Stimulated activated naive CD8-positive, alpha-beta T cell treated with anti-CD3 and anti-CD28 coated beads, Interleukin-15, amount 100 ng/mL, for 72 hours (primary cell): ENCODE measurements around the gene EGR2.

Source experiments
- ATAC-seq: fragments of 150-1000 bp; cut with Tn5 transposase; 2 replicates; pipeline ENCODE4 v1.10.0; 2021; ENCODE audit warnings: mild to moderate bottlenecking, moderate library complexity
- DNase-seq, 2 donors: peaks; one replicate each; pipeline ENCODE4 v3.0.0; 2021 to 2022
- H3K27ac Mint-ChIP-seq, 2 donors: one replicate each; pipeline ENCODE4 v1.8.0; 2022; ENCODE audit warnings: mild to moderate bottlenecking in 2 of 2, mixed read lengths in 2 of 2, moderate library complexity in 2 of 2
- H3K27me3 Mint-ChIP-seq: one replicate; pipeline ENCODE4 v1.8.0; 2022; ENCODE audit warnings: mixed read lengths
- H3K4me1 Mint-ChIP-seq: one replicate; pipeline ENCODE4 v1.8.0; 2022; ENCODE audit warnings: mild to moderate bottlenecking, mixed read lengths
- H3K4me3 Mint-ChIP-seq, 2 donors: one replicate each; pipeline ENCODE4 v1.8.0; 2022; ENCODE audit warnings: mild to moderate bottlenecking in 2 of 2, mixed read lengths in 2 of 2, moderate library complexity in 1 of 2
- H3K9me3 Mint-ChIP-seq, 2 donors: one replicate each; pipeline ENCODE4 v1.8.0; 2022; ENCODE audit warnings: mixed read lengths in 2 of 2

The EGR2 gene

DNA sequence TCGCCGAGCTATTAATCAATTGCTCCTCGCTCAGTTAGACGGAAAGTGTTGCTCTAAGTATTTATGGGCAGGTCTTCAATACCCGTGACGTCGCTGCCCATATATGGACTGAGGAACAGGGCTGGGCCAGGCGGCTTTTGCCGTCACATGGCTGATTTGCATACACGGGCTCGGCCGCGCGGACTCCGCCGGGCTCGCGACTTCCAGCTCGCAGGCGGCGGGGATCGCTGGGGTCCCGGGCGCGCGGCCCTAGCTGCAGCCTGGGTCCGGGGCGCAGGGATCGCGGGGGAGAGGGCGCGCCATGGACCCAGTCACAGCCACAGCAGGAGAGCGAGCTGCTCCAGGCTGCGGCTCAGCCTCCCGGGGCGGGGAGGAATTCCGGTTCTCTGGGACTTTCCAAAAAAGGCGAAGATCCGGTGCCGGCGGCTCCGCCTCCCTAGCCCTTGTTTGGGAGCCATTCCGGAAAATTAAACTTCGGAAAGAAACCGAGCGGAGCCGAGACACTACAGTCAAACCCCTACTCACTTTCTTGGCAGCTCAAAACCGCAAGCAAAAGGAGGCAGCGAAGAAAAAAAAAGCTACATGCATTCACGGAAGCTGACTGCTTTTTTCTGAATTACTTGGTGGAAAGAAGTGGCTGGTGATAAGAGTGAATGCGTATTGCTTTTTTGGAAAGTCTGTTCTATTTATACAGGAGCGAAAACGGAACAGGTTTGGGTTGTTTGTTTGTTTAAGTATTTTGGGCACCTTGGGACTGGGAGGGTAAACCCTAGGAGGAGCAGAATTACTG, at the start of gene EGR2:
EGR2 (minus strand) TSS at position 36 of the 790 bp plus-strand sequence. CDS start 337 bp downstream, outside the sequence.
- Mint-ChIP-seq H3K27me3 (peaks cover 32% of the 10 kb centered on the region), H3K4me1 (peaks cover 68% of the 10 kb centered on the region), H3K27ac (peak within 1 kb of the TSS; percentile 97 to 98), H3K4me3 (peak within 1 kb of the TSS; percentile 91 to 94), H3K9me3 (no peaks in the 10 kb centered on the region)
- ATAC-seq (peak; percentile 78), DNase-seq (peak; percentile 95 to 96)

DNA sequence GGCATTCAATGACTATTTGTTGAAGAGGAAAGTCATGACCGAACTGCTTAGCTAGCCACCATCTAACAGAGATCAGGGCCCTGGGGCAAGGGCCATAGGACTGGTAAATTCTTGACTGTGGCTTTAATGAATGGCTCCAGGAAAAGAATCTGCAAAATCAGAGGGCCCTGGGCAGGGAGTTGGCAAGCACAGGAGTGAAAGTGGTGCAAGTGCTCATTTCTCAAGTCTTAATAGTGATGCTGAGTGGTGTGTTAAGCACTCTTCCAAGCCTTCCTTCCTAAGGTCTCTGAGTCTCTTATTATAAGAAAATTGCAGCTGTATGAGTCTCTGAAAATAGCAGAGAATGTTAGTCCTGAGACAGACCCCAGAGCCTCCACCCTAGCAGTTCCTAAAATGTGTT, 46.3 kb upstream of the EGR2 start:
- H3K4me1 Mint-ChIP-seq, result peaks cover 7% of the 10 kb centered on the region
- no peak for ATAC-seq

DNA sequence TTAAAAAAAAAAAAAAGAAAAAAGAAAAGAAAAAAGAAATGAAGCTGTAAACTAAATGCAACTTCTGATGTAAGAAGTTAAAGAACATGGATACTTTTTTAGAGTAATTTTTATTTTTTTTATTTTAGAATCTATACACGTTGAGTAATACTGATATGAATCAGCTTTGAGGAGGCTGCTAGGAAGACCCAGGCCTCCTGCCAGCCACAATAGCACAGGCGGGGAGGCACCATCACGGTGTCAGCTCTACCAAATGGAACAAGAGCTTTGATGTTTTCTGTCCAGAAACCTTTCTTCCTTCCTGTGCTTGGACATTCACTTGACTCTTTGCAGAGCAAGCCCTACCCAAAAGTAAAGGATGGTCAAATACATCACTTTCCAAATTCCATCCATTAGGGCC, 45.3 kb upstream of the EGR2 start:
- peaks cover under 1% of the 10 kb centered on the region for H3K27me3 Mint-ChIP-seq
- H3K4me3 Mint-ChIP-seq, result no peak overlapping the region
- H3K9me3 Mint-ChIP-seq, result peaks cover 0 to 6% of the 10 kb centered on the region in 2 donors
- H3K27ac Mint-ChIP-seq, result no peak overlapping the region
- peaks cover 12% of the 10 kb centered on the region for H3K4me1 Mint-ChIP-seq
- DNase-seq (no peak), ATAC-seq (peak; percentile 59)

More for the DNA sequence above, 46.3 kb upstream of the EGR2 start:
- H3K9me3 Mint-ChIP-seq, result peaks cover 0 to 6% of the 10 kb centered on the region in 2 donors
- no peak for DNase-seq
- H3K27ac Mint-ChIP-seq, result no peak overlapping the region
- H3K4me3 Mint-ChIP-seq, result no peak overlapping the region
- H3K27me3 Mint-ChIP-seq, result peaks cover 9% of the 10 kb centered on the region

DNA sequence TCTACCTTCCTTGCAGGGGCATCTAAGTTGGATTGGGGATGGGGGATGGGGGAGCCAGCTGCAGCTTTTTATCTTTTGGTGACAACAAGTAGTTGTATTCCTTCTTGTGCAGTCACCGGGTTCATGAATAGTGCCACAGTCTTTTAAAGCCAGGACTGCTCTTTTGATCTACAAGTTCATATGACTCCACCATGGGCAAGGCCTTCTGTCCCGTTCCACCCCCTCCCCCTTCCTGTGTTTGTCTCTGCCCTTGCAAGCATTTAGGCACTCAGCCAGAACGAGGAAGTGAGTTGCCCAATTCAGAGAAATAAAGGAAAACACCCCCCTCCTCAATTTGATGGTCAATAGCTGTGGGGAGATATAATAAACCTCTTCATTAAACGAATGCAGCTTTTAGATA, 44.8 kb upstream of the EGR2 start:
- Mint-ChIP-seq H3K4me3 (no peak overlapping the region), H3K9me3 (peaks cover 0 to 6% of the 10 kb centered on the region in 2 donors), H3K4me1 (peaks cover 18% of the 10 kb centered on the region), H3K27me3 (no peaks in the 10 kb centered on the region), H3K27ac (no peak overlapping the region)
- no peak for ATAC-seq
- DNase-seq, result no peak

DNA sequence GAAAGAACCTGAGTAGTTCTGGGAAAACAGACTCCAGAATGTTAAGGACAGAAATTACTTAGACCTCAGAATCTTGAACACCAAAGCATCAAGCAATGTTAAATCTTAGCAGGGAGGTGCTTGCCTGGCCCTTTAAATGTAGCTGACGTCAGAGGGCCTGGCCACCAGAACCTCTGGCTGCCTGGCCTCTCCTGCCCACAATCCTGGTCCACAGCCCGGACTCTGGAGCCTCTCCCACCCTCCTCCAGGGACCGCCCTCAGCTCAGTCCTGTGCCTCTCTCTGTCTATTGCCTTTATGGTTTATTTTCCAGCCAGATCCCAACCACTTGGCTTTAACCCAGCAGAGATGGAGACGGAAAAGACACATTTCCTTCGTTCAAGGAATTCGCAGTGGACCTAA, 42.2 kb upstream of the EGR2 start:
- DNase-seq (no peak), ATAC-seq (no peak)
- Mint-ChIP-seq H3K27ac (no peak overlapping the region), H3K4me1 (peaks cover 42% of the 10 kb centered on the region), H3K9me3 (peaks cover 0 to 5% of the 10 kb centered on the region in 2 donors), H3K4me3 (no peak overlapping the region), H3K27me3 (no peaks in the 10 kb centered on the region)

DNA sequence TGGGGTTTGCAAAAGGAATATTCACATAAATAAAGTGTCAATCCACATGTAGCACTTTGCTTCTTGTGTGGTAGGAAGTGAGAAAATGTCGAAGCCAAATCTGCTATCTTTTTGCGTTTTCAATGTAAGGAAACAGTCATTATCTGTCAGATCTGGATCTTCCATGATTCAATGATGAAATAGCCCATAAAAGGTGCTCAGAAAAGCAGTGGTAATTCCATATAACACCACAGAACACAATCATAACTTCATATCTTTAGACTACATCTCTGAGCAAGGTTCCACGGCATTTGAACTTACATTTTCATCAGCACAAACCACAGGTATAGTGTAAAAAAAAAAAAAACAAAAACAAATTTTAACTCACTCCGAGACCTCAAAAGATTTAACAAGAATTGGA, 39.9 kb upstream of the EGR2 start:
- Mint-ChIP-seq H3K27me3 (no peaks in the 10 kb centered on the region), H3K9me3 (no peaks in the 10 kb centered on the region), H3K4me3 (peak overlapping the region in 1 of 2 donors; percentile 38), H3K27ac (peak overlapping the region in 1 of 2 donors; percentile 93), H3K4me1 (peaks cover 62% of the 10 kb centered on the region)
- no peak for DNase-seq
- peak; percentile 49 for ATAC-seq

DNA sequence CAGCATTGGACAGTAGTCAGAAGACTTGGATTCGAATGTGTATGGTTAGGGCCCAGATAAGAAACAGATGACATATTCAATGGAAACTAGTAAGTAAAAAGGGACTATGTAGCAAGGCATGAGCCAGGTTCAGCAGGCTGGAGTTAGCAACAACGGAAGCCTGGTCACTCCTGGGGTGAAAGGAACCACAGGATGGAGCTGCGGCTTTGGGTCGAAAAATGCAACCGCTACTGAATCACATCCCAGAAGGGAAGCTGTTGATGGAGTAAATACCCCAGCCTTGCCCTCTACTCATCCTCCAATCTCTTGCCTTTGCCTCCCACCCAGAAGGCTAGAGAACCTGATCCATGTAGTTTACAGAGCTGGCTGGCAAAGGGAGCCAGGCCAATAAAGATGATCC, 37.5 kb upstream of the EGR2 start:
- peak overlapping the region; percentile 59 to 73 for H3K4me3 Mint-ChIP-seq
- H3K27ac Mint-ChIP-seq, result peak overlapping the region; percentile 75 to 79
- peaks cover 64% of the 10 kb centered on the region for H3K4me1 Mint-ChIP-seq
- peaks cover 8 to 9% of the 10 kb centered on the region in 2 donors for H3K9me3 Mint-ChIP-seq
- DNase-seq (peak; percentile 44 to 78), ATAC-seq (peak; percentile 75)
- H3K27me3 Mint-ChIP-seq, result peaks cover 11% of the 10 kb centered on the region

DNA sequence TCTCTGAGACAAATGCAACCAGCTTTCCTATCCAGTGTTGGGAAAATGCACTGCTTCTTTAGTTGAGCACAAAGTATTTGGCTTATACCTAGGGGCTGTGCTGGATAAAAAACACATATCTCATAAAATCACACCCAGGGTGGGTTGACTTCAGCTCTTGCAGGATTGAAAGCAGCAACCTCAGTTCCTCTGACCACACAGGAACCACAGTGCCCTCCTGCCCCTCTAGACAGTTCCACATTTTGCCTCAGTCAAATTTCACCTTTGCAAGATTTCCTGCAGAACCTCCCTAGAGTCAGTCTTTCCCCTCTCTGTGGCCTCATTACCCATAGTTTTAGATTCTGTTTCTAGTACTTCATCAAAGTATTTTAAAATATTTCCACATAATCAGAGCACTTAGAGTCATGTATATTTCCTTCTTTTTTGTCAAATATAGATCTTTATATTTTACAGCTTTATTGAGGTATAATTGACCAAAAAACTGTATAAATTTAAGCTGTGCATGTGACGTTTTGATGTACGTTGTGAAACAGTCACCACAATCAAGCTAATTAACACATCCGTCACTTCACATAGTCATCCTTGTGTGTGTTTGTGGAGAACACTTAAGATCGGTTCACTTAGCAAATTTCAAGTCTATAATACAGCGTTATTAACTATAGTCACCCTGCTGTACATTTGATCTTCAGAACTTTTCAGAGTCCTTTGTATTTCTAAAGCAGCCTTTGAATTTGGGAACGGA, 37.0 kb upstream of the EGR2 start:
- Mint-ChIP-seq H3K9me3 (peaks cover 8 to 13% of the 10 kb centered on the region in 2 donors), H3K4me1 (peaks cover 64% of the 10 kb centered on the region), H3K4me3 (peak overlapping the region; percentile 59 to 73), H3K27ac (peak overlapping the region; percentile 75 to 79), H3K27me3 (peaks cover 11% of the 10 kb centered on the region)
- peak; percentile 53 to 76 for DNase-seq
- peak; percentile 81 for ATAC-seq

DNA sequence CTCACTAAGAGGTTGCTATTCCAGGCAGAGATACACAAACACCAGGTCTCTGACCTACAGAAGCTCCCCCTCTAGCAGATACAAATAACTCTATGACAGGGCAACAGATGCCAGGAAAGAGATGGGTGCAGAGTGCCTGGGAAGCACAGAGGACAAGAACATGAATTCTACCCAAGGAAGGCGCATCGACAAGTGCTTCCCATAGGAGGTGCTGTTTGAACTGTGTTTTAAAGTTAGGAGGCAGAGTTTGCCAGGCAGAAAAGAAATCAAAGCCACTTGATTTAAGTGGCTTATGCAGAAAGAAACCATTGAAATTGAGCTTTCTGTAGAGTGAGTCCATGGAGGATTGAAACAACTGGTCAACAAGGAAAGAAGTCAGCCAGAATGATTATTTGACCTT, 35.3 kb upstream of the EGR2 start:
- Mint-ChIP-seq H3K27me3 (peaks cover 11% of the 10 kb centered on the region), H3K9me3 (peaks cover 8 to 22% of the 10 kb centered on the region in 2 donors), H3K4me3 (no peak overlapping the region), H3K4me1 (peaks cover 58% of the 10 kb centered on the region), H3K27ac (no peak overlapping the region)
- DNase-seq (peak in 1 of 2 donors; percentile 18), ATAC-seq (no peak)

DNA sequence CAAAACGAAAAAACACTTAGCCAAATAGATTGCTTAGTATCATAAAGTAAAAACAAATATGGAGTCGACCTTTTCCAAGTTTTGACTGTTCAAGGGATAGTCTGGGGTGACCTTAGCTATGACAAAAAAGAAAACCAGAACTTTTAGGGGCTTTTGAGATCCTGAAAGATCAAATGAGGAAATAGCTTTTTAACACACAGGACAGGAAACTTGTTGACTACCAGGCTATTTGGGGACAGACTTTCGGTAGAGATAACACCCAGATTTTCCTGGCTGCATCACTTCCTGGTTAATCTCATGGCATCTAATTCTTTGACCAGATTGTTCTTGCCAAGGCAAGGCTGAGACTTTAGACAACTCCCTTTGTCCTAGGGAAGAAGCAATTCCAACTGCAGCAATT, 34.5 kb upstream of the EGR2 start:
- H3K4me3 Mint-ChIP-seq, result no peak overlapping the region
- ATAC-seq (no peak), DNase-seq (no peak)
- peaks cover 11% of the 10 kb centered on the region for H3K27me3 Mint-ChIP-seq
- H3K4me1 Mint-ChIP-seq, result peaks cover 50% of the 10 kb centered on the region
- H3K9me3 Mint-ChIP-seq, result peaks cover 8 to 23% of the 10 kb centered on the region in 2 donors
- peak overlapping the region in 1 of 2 donors; percentile 48 for H3K27ac Mint-ChIP-seq

DNA sequence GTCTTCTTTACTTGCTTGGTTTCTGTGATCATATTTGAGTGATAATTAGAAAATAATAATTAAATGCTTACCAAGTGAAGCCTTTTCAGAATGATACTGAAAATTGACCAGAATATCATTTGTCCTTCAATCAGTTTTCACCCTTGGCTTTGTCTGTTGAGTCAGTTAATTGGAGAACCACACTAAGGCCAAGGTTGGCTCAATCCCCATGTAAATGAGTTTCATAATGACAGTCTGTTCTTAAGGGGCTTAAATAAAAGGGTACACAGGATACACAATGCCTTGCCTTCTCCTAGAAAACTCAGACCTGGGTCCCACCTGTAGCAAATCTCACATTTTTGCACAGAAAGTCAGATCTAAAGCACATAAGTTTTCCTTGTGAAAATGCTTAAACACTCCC, 31.3 kb upstream of the EGR2 start:
- peaks cover 17% of the 10 kb centered on the region for H3K27me3 Mint-ChIP-seq
- no peak overlapping the region for H3K27ac Mint-ChIP-seq
- DNase-seq, result no peak
- peaks cover 36% of the 10 kb centered on the region for H3K4me1 Mint-ChIP-seq
- ATAC-seq, result no peak
- H3K9me3 Mint-ChIP-seq, result peaks cover 8 to 23% of the 10 kb centered on the region in 2 donors
- no peak overlapping the region for H3K4me3 Mint-ChIP-seq

DNA sequence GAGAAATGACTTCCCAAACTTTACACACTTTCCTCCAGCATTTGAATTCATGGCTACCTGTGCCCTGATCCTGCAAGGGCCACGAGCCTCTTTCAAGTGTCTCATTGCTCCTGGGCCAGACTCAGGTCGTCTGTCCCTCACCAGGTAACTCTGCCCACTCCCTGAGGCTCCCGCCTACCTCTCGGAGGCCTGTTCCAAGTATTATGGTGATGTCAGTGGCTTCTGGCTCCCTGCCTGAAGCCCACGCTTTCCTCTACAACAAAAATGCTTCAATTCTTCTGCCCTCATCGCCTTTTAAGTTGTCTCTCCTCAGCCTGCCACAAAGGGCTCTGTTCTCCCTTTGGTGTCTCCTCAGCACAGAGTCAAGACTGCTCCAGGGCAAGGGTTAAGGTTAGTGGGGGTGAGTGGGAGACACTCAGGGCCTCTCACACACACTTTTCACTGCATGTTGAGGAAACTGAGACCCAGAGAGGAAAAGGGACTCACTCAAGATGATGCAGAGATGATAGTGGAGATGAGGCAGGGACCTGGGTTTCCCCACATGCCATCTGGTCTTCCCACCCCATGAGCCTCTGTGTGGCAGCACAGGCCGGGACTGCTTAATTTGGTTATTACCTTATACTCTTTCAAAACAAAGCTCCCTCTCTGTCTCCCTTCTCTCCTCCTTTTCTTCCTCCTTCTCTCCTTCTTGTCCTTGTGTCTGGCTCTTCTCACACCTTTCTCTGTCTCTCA, 28.3 kb upstream of the EGR2 start:
- Mint-ChIP-seq H3K4me3 (peak overlapping the region; percentile 7 to 62), H3K27me3 (peaks cover 25% of the 10 kb centered on the region)

DNA sequence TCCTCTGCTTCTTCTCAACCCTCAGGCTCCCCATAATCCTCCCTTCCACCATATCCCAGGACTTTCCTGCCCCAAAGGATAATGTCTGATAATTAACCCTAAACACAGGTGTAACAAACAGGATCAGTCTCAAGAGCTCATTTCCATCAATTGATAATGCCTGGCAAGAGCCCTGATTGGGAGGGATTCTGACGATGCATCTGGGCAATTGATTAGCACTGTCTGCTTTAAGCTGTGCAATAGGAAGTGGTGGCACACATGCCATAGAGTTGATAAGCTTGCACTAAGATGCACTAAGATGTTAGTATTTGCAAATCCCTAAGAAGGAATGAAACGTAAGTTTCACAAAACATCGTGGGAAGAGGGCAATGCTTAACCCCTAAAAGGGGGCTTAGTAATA, 27.4 kb upstream of the EGR2 start:
- no peak overlapping the region for H3K27ac Mint-ChIP-seq
- H3K9me3 Mint-ChIP-seq, result peaks cover 0 to 14% of the 10 kb centered on the region in 2 donors
- no peak for DNase-seq
- peaks cover 19% of the 10 kb centered on the region for H3K27me3 Mint-ChIP-seq
- peaks cover 21% of the 10 kb centered on the region for H3K4me1 Mint-ChIP-seq
- no peak overlapping the region for H3K4me3 Mint-ChIP-seq
- peak; percentile 44 for ATAC-seq

More for the DNA sequence above, 28.3 kb upstream of the EGR2 start:
- ATAC-seq (peak; percentile 78), DNase-seq (peak in 1 of 2 donors; percentile 22)
- Mint-ChIP-seq H3K27ac (no peak overlapping the region), H3K9me3 (peaks cover 5 to 22% of the 10 kb centered on the region in 2 donors), H3K4me1 (peaks cover 20% of the 10 kb centered on the region)

DNA sequence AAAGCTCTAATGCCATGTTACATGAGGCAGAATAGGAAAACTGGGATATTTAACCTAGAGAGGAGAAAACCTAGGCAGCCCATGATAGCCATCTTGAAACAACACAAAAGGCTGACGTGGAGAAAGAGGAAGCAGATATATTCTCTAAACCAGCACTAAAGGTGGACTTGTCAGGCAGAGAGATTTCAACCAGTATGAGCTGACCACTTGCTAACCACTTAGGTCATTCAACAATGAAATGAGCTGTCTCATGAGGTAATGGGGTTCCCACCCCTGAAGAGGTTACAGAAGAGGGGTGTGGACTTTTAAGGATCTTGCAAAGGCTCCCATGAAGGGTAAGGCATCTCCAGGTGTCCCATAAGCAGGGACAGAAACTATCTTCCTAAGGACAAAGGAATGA, 26.8 kb upstream of the EGR2 start:
- no peak for DNase-seq
- H3K4me3 Mint-ChIP-seq, result no peak overlapping the region
- peaks cover 21% of the 10 kb centered on the region for H3K4me1 Mint-ChIP-seq
- no peak overlapping the region for H3K27ac Mint-ChIP-seq
- ATAC-seq, result no peak
- peaks cover 19% of the 10 kb centered on the region for H3K27me3 Mint-ChIP-seq
- H3K9me3 Mint-ChIP-seq, result peaks cover 0 to 10% of the 10 kb centered on the region in 2 donors

DNA sequence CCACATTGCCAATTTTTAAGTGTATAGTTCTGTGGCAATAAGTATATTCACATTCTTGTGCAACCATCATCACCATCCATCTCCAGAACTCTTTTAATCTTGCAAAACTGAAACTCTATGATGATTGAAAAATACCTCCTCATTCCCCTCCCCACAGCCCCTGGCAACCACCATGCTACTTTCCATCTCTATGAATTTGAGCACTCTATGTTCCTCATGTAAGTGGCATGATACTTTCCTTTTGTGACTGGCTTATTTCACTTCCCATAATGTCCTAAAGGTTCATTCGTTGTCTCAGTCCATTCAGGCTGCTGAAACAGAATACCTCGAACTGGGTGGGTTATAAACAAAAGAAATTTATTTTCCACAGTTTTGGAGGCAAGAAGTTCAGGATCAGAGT, 23.4 kb upstream of the EGR2 start:
- Mint-ChIP-seq H3K4me3 (no peak overlapping the region), H3K4me1 (peaks cover 12% of the 10 kb centered on the region), H3K27ac (no peak overlapping the region), H3K27me3 (peaks cover 29% of the 10 kb centered on the region), H3K9me3 (no peaks in the 10 kb centered on the region)
- DNase-seq, result peak in 1 of 2 donors; percentile 20
- ATAC-seq, result peak; percentile 72
